NAMALWA (cell line): ENCODE data around the gene PPP3CA.
"Not testable (repeated sequence)": the region's sequence is repeated elsewhere in the genome, so short reads cannot be mapped to it uniquely, and the experiment has no call there.

Experiments
- DNase-seq: peaks from one replicate; pipeline ENCODE4 v3.0.0-alpha.2; 2015; ENCODE audit warnings: low spot score

Gene PPP3CA

GRCh38 chr4:101141230-101141629 is 206.1 kb downstream of the PPP3CA start:
- no peak for DNase-seq

- no peak for DNase-seq
Measured at GRCh38 chr4:101140228-101140627, 207.1 kb downstream of the PPP3CA start.

- peak; percentile 22 for DNase-seq
Measured at GRCh38 chr4:101136373-101137370, 210.7 kb downstream of the PPP3CA start.

DNA sequence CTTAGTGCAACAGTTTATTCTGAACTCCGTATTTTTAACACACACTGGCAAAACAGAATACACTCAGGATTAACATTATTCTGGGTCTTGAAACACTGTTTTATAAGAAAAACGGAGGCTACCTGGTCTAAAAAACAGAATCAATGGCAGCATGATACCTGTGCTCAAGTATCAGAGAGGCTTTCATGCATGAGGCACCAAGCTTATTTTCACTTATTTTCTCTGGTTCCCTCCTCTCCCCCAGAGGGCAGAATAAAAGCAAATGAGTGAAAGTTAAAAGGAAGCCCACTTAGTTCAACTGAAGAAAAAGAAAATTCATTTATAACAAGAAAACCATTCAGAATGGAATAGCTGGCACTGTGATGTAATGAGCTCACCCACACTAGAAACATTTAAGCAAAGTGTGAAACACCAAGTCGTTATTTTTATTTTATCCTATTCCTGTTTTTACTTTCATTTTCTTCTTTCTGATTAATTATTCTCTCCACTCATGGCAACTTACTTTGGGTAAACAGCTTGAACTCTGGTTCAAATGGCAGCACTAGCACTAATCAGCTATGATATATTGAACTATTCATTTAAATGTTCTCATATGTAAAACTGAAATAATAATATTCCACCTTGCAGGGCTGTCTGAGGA is 211.8 kb downstream of the PPP3CA start:
- peak; percentile 27 for DNase-seq

DNA sequence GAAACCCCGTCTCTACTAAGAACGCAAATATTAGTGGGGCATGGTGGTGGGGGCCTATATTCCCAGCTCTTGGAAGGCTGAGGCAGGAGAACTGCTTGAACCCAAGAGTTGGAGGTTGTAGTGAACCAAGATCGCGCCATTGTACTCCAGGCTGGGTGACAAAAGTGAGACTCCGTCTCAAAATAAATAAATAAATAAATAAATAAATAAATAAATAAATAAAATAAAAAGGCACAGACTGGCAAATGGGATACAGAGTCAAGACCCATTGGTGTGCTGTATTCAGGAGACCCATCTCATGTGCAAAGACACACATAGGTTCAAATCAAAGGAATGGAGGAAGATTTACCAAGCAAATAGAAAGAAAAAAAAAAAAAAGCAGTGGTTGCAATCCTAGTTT is 216.3 kb downstream of the PPP3CA start:
- not testable (repeated sequence) for DNase-seq

GRCh38 chr4:101128898-101129297 is 218.4 kb downstream of the PPP3CA start:
- not testable (repeated sequence) for DNase-seq

- DNase-seq, result no peak
Measured at GRCh38 chr4:101128473-101128872, 218.9 kb downstream of the PPP3CA start.

DNA sequence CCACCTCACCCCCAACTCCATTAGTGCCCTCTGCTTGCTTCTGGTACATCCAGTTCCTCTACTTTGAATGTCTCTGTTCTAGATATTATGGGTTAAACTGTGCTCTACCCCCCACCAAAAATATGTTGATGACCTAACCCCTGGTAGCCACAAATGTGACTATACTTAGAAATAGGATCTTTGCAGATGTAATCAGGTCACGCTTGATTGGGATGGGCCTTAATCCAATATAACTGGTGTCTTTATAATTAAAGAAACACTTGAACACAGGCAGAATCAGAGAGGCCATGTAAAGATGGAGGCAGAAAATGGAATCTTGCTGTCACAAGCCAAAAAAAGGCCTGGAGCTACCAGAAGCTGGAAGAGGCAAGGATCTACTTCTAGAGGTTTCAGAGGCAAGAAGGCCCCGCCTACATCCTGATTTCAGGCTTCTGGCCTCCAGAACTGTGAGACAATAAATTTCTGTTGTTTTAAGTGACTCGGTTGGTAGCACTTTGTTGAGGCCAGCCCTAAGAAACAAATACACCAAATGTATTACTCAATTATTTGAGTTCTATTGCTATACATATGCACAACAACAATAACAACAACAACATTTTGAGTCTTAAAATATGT is 220.0 kb downstream of the PPP3CA start:
- peak; percentile 31 for DNase-seq

- no peak for DNase-seq
Measured at GRCh38 chr4:101126059-101126458, 221.3 kb downstream of the PPP3CA start.

GRCh38 chr4:101125045-101125942 is 222.0 kb downstream of the PPP3CA start:
- DNase-seq, result no peak

DNA sequence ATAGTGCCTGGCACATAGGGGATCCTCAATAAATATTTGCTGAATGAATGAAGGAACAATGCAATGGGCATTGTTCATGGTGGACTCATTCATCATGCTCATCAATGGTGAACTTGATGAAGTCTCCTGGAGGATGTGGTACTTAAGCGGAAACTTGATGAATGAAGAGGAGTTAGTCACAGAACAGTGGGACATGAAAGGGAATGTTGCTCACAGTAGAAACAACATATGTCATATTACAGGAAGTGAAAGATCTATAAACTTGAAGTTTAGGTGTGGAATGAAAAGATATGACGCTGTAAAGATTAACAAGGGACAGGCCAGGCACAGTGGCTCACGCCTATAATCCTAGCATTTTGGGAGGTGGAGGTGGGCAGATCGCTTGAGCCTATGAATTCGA is 224.1 kb downstream of the PPP3CA start:
- no peak for DNase-seq

DNA sequence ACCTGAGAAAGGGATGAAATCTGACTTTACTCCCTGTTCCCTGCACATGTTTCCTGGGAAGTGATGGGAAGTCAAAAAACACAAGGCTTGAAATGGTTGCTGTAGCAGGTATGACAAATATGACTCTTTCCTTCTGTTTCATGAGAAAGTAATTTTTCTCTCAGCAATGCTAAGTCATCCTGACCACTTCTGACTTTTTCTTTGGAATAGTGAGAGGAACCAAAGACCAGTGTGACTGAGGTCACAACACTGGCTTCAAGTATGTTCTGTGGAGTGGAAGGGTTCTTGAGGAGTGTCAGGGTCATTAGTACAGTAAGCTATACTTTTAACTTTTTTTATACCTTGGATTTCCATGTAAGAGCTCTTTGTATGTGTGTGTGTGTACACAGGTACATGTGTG is 225.3 kb downstream of the PPP3CA start:
- DNase-seq, result no peak

DNA sequence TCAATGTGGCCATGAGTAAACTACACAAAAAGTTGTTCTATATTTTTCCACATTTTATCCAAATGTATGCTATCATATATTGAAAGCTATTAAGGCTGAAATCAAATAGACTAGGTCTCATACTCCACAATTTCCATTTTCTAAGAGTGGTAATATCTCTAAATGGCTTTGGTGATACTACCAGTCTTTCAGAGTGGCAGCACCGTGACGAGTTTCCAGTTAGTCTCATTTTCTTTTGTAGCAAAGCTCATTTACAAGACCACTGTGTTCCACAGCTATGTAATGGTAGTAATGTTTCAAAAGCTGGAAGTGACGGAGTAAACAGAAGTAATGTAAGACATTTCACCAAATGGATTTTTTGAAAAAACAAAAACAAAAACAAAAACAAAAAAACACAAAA is 228.2 kb downstream of the PPP3CA start:
- DNase-seq, result no peak

GRCh38 chr4:101118617-101119016 is 228.7 kb downstream of the PPP3CA start:
- no peak for DNase-seq

GRCh38 chr4:101115887-101116286 is 231.4 kb downstream of the PPP3CA start:
- DNase-seq, result no peak

GRCh38 chr4:101114936-101115372 is 232.4 kb downstream of the PPP3CA start:
- no peak for DNase-seq

DNA sequence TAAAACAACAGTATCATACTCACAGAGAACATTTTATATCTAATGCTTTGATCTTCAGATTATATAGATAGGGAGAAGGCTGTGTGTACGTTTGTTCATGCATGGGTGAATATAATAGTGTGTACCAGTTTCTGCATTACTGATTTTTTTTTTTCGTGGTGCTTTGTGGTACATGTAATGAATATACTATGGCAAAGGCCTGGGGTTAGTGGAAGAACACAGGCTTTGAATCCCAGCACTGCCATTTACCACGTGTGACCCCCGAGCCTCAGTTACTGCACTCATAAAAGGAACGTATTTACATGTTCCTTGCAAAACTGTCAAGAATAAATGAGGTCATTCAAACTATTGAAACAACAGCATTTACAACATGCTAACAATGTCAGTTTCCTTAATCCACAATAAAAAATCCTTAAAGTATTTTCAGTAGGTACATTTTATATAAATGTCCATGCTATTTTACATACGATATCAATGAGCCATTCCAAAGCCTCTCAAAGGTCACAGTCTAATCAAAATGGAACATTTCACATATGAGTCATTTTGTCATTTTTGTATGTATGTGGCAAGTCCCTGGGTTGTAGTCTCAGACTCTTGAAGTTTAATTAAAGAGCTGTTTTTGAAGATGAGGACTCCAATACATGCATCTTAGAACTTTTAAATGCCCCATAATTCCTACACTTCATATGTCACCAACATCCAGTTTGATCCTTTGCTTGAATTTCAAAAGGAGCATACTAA is 242.8 kb downstream of the PPP3CA start:
- DNase-seq, result peak; percentile 32

- peak; percentile 79 for DNase-seq
Measured at GRCh38 chr4:101103381-101104142, 243.8 kb downstream of the PPP3CA start.

GRCh38 chr4:101102114-101102742 is 245.1 kb downstream of the PPP3CA start:
- no peak for DNase-seq

- DNase-seq, result no peak
Measured at GRCh38 chr4:101101072-101101471, 246.3 kb downstream of the PPP3CA start.
